Panc1 (cell line): ENCODE measurements around the gene PIP5K1C. TPM values are rescaled to one million over a fixed set of nuclear protein-coding genes. Genes with fewer than 3 reads are reported as not detected.

Experiments
- ATAC-seq: fragments of 200-7000 bp; cut with Tn5 transposase; 2 replicates; pipeline ENCODE4 v1.9.1; 2020; ENCODE audit warnings: mild to moderate bottlenecking, moderate library complexity
- BruUV-seq: library from RNA; stranded (reverse); fragments of 400-500 nt; replicated peaks from 2 replicates; lab custom pipeline; 2021; lab: Mats Ljungman, UMichigan
- CTCF ChIA-PET: fragments of 300-600 bp; sonication (Branson Sonifier 250); formaldehyde crosslinking; loops from one replicate; lab custom pipeline; 2022; ENCODE audit warnings: antibody characterized with exemption; lab: Charles Lee
- POLR2A ChIA-PET: fragments of 300-600 bp; sonication (Branson Sonifier 250); formaldehyde crosslinking; loops from one replicate; lab custom pipeline; 2022; ENCODE audit warnings: antibody characterized with exemption; lab: Charles Lee
- DNase-seq: peaks from one replicate; pipeline ENCODE4 v3.0.0-alpha.2; 2010; ENCODE audit warnings: low read depth, low spot score
- H3K27ac ChIP-seq: 2 replicates; pipeline ENCODE4 v1.5.1; 2011; ENCODE audit warnings: mild to moderate bottlenecking, low read length, inconsistent platforms
- H3K27me3 ChIP-seq: fragments of 200-500 bp; sonication (Bioruptor generic); 2 replicates; pipeline ENCODE4 v1.6.0; 2014; ENCODE audit warnings: low read length, inconsistent platforms; ENCODE audit not compliant: control insufficient read depth, insufficient read depth
- H3K36me3 ChIP-seq: fragments of 200-500 bp; sonication (Bioruptor generic); 2 replicates; pipeline ENCODE4 v1.5.1; 2014; ENCODE audit warnings: inconsistent platforms, mild to moderate bottlenecking, low read length, moderate library complexity; ENCODE audit not compliant: control insufficient read depth, insufficient read depth
- H3K4me1 ChIP-seq: 2 replicates; pipeline ENCODE4 v1.5.1; 2011; ENCODE audit warnings: inconsistent platforms, mild to moderate bottlenecking, low read length, moderate library complexity; ENCODE audit not compliant: control insufficient read depth, insufficient read depth
- H3K4me3 ChIP-seq, 2 experiments: 2 replicates each; pipeline ENCODE4 v1.5.1; 2011 to 2012; ENCODE audit warnings: low read depth in 2 of 2, low read length in 2 of 2, mild to moderate bottlenecking in 2 of 2, inconsistent platforms in 1 of 2, moderate library complexity in 1 of 2
- H3K9me3 ChIP-seq: fragments of 200-500 bp; sonication (Bioruptor generic); 2 replicates; pipeline ENCODE4 v1.5.1; 2014; ENCODE audit warnings: low read depth, mild to moderate bottlenecking, inconsistent platforms, low read length, moderate library complexity; ENCODE audit not compliant: control insufficient read depth, insufficient read depth
- POLR2AphosphoS5 ChIP-seq: IDR thresholded peaks from 2 replicates; pipeline ENCODE4 v1.6.1; 2012; ENCODE audit warnings: mild to moderate bottlenecking, low read depth, low read length, moderate library complexity
- SIN3A ChIP-seq: IDR thresholded peaks from 2 replicates; pipeline ENCODE4 v1.6.1; 2012; ENCODE audit warnings: low read depth, mild to moderate bottlenecking, low read length, moderate library complexity, borderline replicate concordance; ENCODE audit not compliant: insufficient read depth
- TCF7L2 ChIP-seq: IDR thresholded peaks from 2 replicates; pipeline ENCODE4 v1.6.1; 2011; ENCODE audit warnings: mild to moderate bottlenecking, low read depth, low read length, inconsistent platforms
- in situ Hi-C: cut with HindIII; loops from 2 replicates; pipeline ENCODE4 v1.10.0; 2016; ENCODE audit warnings: low sequenced_read_pairs, low pct_unique_long_range_greater_than_20kb
- intact Hi-C: fragments of 100-400 bp; cut with micrococcal nuclease; formaldehyde crosslinking; loops from one replicate; pipeline ENCODE4 v1.10.0; 2022; ENCODE audit not compliant: unreplicated experiment
- total RNA-seq: library from RNA; stranded (reverse); gene quantifications from one replicate; pipeline ENCODE4 v1.2.1, GENCODE V29; 2021; ENCODE audit not compliant: unreplicated experiment
- TF ChIP-seq, protein P1 (sequence below), 2 experiments: IDR thresholded peaks; 2 replicates each; pipeline ENCODE4 v1.6.1; 2011 to 2012; ENCODE audit warnings: low read depth in 2 of 2, control low read depth in 1 of 2, low read length in 1 of 2, mild to moderate bottlenecking in 1 of 2, moderate library complexity in 1 of 2; ENCODE audit not compliant: insufficient read depth in 1 of 2
- TF ChIP-seq, protein P2 (sequence below): fragments of 450-650 bp; IDR thresholded peaks from 2 replicates; pipeline ENCODE4 v1.5.1; 2017; ENCODE audit warnings: mild to moderate bottlenecking

Gene PIP5K1C
- total RNA-seq, 1 experiment from 2014 or later: 30.6 TPM

DNA sequence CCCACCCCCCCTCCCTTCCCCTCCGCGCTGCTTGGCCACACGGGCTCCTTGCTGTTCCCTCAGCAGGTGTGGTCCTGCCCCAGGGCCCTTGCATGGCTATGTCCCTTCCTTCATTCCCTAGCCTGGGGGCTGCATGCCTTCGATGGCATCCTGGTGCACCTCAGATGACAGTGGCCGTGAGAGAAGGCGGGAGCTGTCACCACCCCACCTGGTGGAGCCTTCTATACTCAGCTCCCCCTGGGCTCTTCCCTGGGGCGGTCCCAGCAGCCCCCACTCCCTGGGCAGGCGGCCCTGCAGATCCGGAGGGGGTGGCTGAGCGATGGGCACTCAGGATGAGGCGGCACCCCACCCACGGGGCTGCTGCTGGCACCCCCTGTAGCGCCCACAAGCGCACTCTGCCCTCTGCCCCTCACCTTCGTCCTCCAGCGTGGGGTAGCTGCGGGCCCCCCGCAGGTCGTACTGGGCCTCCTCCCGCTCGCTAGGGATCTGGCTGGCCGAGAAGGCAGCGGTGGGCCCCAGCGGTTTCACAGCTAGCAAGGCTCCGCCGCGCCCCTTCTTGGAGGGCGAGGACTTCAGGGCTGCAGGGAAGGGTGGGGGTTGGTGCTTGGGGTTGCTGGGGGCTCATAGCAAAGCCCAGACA is 56.5 kb downstream of the PIP5K1C start:
- Histone ChIP-seq H3K9me3 (no peaks in the 10 kb centered on the region), H3K27ac (no peak overlapping the region), H3K36me3 (no peaks in the 10 kb centered on the region), H3K4me1 (peaks cover 4% of the 10 kb centered on the region), H3K27me3 (no peaks in the 10 kb centered on the region), H3K4me3 (no peak overlapping the region)
- TF ChIP-seq SIN3A (no peak), POLR2AphosphoS5 (no peak), TCF7L2 (no peak)
- TF ChIP-seq, protein P1, sequence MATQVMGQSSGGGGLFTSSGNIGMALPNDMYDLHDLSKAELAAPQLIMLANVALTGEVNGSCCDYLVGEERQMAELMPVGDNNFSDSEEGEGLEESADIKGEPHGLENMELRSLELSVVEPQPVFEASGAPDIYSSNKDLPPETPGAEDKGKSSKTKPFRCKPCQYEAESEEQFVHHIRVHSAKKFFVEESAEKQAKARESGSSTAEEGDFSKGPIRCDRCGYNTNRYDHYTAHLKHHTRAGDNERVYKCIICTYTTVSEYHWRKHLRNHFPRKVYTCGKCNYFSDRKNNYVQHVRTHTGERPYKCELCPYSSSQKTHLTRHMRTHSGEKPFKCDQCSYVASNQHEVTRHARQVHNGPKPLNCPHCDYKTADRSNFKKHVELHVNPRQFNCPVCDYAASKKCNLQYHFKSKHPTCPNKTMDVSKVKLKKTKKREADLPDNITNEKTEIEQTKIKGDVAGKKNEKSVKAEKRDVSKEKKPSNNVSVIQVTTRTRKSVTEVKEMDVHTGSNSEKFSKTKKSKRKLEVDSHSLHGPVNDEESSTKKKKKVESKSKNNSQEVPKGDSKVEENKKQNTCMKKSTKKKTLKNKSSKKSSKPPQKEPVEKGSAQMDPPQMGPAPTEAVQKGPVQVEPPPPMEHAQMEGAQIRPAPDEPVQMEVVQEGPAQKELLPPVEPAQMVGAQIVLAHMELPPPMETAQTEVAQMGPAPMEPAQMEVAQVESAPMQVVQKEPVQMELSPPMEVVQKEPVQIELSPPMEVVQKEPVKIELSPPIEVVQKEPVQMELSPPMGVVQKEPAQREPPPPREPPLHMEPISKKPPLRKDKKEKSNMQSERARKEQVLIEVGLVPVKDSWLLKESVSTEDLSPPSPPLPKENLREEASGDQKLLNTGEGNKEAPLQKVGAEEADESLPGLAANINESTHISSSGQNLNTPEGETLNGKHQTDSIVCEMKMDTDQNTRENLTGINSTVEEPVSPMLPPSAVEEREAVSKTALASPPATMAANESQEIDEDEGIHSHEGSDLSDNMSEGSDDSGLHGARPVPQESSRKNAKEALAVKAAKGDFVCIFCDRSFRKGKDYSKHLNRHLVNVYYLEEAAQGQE (IDR thresholded peaks at IDR 0.05; ENCODE audit: insufficient read depth in 1 of 2, low read depth in 2 of 2, low read length in 1 of 2): no peak
- TF ChIP-seq, protein P2, sequence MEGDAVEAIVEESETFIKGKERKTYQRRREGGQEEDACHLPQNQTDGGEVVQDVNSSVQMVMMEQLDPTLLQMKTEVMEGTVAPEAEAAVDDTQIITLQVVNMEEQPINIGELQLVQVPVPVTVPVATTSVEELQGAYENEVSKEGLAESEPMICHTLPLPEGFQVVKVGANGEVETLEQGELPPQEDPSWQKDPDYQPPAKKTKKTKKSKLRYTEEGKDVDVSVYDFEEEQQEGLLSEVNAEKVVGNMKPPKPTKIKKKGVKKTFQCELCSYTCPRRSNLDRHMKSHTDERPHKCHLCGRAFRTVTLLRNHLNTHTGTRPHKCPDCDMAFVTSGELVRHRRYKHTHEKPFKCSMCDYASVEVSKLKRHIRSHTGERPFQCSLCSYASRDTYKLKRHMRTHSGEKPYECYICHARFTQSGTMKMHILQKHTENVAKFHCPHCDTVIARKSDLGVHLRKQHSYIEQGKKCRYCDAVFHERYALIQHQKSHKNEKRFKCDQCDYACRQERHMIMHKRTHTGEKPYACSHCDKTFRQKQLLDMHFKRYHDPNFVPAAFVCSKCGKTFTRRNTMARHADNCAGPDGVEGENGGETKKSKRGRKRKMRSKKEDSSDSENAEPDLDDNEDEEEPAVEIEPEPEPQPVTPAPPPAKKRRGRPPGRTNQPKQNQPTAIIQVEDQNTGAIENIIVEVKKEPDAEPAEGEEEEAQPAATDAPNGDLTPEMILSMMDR: no peak
- no peak for ATAC-seq
- DNase-seq: no peak
- ChIA-PET POLR2A (no interaction called here), CTCF (interaction anchor here (0.6 kb wide), 2 partner anchors 60 to 65 kb away, joined by 4 to 6 read pairs; no protein-coding TSS in a partner anchor)
- intact Hi-C loops (no loop called here), in situ Hi-C loops (no loop called here)
- no TSS peak for BruUV-seq

DNA sequence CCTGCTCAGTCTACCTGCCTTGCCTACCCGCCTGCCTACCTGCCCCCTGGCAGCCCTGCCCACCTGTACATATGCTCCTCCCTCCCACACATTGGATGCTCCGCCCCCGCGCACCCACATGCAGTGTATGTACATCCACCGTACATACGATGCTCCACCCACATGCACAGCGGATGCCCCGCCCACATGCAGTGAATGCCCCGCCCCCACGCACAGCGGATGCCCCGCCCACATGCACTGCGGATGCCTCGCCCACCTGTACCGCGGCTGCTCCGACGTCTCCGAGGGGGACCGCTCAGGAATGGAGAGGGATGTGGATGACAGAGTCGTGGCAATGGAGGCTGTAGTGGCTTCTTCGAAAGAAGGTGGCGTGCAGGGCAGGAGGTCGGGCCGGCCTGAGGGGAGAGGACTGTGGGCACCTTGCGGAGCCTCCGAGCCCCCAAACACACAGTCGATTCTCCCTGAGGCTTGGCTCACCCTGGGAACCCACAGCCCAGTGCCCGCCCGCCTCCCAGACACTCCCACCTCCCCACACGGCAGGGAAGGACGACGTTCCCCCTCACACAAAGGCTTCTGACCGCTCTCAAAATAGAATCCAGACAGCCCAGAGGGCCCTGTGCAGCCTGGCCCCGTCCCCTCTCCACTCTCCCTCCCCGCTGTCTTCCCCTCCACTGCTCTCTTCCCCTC is 57.1 kb downstream of the PIP5K1C start:
- no peak overlapping the region for H3K4me3 ChIP-seq
- H3K36me3 ChIP-seq: no peaks in the 10 kb centered on the region
- ATAC-seq: peak; percentile 59
- ChIA-PET CTCF (interaction anchor here (0.6 kb wide), 1 partner anchor 61 kb away, joined by 4 read pairs; no protein-coding TSS in a partner anchor), POLR2A (interaction anchor here (0.6 to 0.7 kb wide), 2 partner anchors 14 to 18 kb away, joined by 4 read pairs; no protein-coding TSS in a partner anchor)
- DNase-seq: no peak
- no peak overlapping the region for H3K27ac ChIP-seq
- H3K27me3 ChIP-seq: no peaks in the 10 kb centered on the region
- intact Hi-C loops (no loop called here), in situ Hi-C loops (no loop called here)
- H3K4me1 ChIP-seq: peaks cover 4% of the 10 kb centered on the region
- TF ChIP-seq SIN3A: no peak
- no peak for TF ChIP-seq POLR2AphosphoS5
- TF ChIP-seq, protein P2: no peak
- no peak for TF ChIP-seq TCF7L2
- TF ChIP-seq, protein P1 (IDR thresholded peaks at IDR 0.05; ENCODE audit: insufficient read depth in 1 of 2, low read depth in 2 of 2, low read length in 1 of 2): no peak
- no peaks in the 10 kb centered on the region for H3K9me3 ChIP-seq
- BruUV-seq: no TSS peak
